AG08396 (cell line): ENCODE results near the gene RNH1.
A peak's percentile ranks its signal among the peaks of the same experiment; 100 is the strongest.
"Not testable (repeated sequence)": the region's sequence is repeated elsewhere in the genome, so short reads cannot be mapped to it uniquely, and the experiment has no call there.

ENCODE experiments used
- DNase-seq: peaks from one replicate; pipeline ENCODE4 v3.0.0; 2012; ENCODE audit warnings: low spot score, mixed read lengths

The RNH1 gene

GRCh38 chr11:520428-521176 lies 13.6 kb upstream of the RNH1 start:
- DNase-seq: no peak

- peak; percentile 95 for DNase-seq
These were observed 11.6 kb upstream of the RNH1 start for GRCh38 chr11:518463-519202.

GRCh38 chr11:516918-517685 lies 10.1 kb upstream of the RNH1 start:
- not testable (repeated sequence) for DNase-seq

- DNase-seq: no peak
These were observed 9.4 kb upstream of the RNH1 start for GRCh38 chr11:516400-516799.

GRCh38 chr11:515131-515530 lies 8.1 kb upstream of the RNH1 start:
- DNase-seq: no peak

GRCh38 chr11:514606-515005 lies 7.6 kb upstream of the RNH1 start:
- no peak for DNase-seq

GRCh38 chr11:512761-513595 lies 5.9 kb upstream of the RNH1 start:
- DNase-seq: no peak

- DNase-seq: no peak
These were observed 1.9 kb upstream of the RNH1 start for GRCh38 chr11:508956-509355.

- DNase-seq: no peak
These were observed 879 bp upstream of the RNH1 start for GRCh38 chr11:507727-508515.

GRCh38 chr11:506238-506994 lies 626 bp downstream of the RNH1 start:
- peak; percentile 99 for DNase-seq

GRCh38 chr11:504994-505344 lies 2.1 kb downstream of the RNH1 start:
- no peak for DNase-seq

- peak; percentile 76 for DNase-seq
These were observed 2.7 kb downstream of the RNH1 start for GRCh38 chr11:504053-504993.

GRCh38 chr11:503179-503981 lies 3.7 kb downstream of the RNH1 start:
- peak; percentile 65 for DNase-seq

- DNase-seq: no peak
These were observed 4.5 kb downstream of the RNH1 start for GRCh38 chr11:502288-503178.

- DNase-seq: no peak
These were observed 5.3 kb downstream of the RNH1 start for GRCh38 chr11:501683-502287.

GRCh38 chr11:501001-501682 lies 5.9 kb downstream of the RNH1 start:
- no peak for DNase-seq
